Measurements from ENCODE around the gene FBXL17. TPM values are rescaled to one million over a fixed set of nuclear protein-coding genes. Genes with fewer than 3 reads are reported as not detected.

FBXL17 gene
- total RNA-seq, 1 donor from 2014 or later = 17.5 TPM

- H3K36me3 ChIP-seq = no peaks in the 10 kb centered on the region
- DNase-seq (no peak), ATAC-seq (no peak)
- H3K9me3 ChIP-seq = no peaks in the 10 kb centered on the region
- intact Hi-C loops (cut with DNase I) = no loop called here
- H3K27me3 ChIP-seq = no peaks in the 10 kb centered on the region
- no peak for TF ChIP-seq CTCF (IDR thresholded peaks at IDR 0.05)
- no peak overlapping the region for H3K27ac ChIP-seq
- H3K4me3 ChIP-seq = no peak overlapping the region
- no peaks in the 10 kb centered on the region for H3K4me1 ChIP-seq
Measured at GRCh38 chr5:108074626-108075025, 307.3 kb downstream of the FBXL17 start.

GRCh38 chr5:108064302-108064701, 317.6 kb downstream of the FBXL17 start:
- Histone ChIP-seq H3K36me3 (no peaks in the 10 kb centered on the region), H3K27ac (no peak overlapping the region), H3K4me3 (no peak overlapping the region), H3K27me3 (no peaks in the 10 kb centered on the region), H3K9me3 (no peaks in the 10 kb centered on the region), H3K4me1 (no peaks in the 10 kb centered on the region)
- no peak for ATAC-seq
- no peak for TF ChIP-seq CTCF (IDR thresholded peaks at IDR 0.05)
- intact Hi-C loops (cut with DNase I) = no loop called here
- DNase-seq = no peak

- no peaks in the 10 kb centered on the region for H3K4me1 ChIP-seq
- no peak overlapping the region for H3K27ac ChIP-seq
- no peaks in the 10 kb centered on the region for H3K36me3 ChIP-seq
- no peaks in the 10 kb centered on the region for H3K9me3 ChIP-seq
- no peak for TF ChIP-seq CTCF (IDR thresholded peaks at IDR 0.05)
- H3K4me3 ChIP-seq = no peak overlapping the region
- DNase-seq (no peak), ATAC-seq (no peak)
- H3K27me3 ChIP-seq = no peaks in the 10 kb centered on the region
- intact Hi-C loops (cut with DNase I) = no loop called here
Measured at GRCh38 chr5:108061941-108062340, 320.0 kb downstream of the FBXL17 start.

- Histone ChIP-seq H3K4me1 (no peaks in the 10 kb centered on the region), H3K36me3 (no peaks in the 10 kb centered on the region), H3K9me3 (no peaks in the 10 kb centered on the region), H3K27me3 (no peaks in the 10 kb centered on the region), H3K27ac (no peak overlapping the region), H3K4me3 (no peak overlapping the region)
- DNase-seq = no peak
- ATAC-seq = no peak
- TF ChIP-seq CTCF (IDR thresholded peaks at IDR 0.05) = no peak
- intact Hi-C loops (cut with DNase I) = no loop called here
Measured at GRCh38 chr5:108060340-108060739, 321.6 kb downstream of the FBXL17 start.

GRCh38 chr5:108059334-108059733, 322.6 kb downstream of the FBXL17 start:
- DNase-seq (no peak), ATAC-seq (no peak)
- TF ChIP-seq CTCF (IDR thresholded peaks at IDR 0.05) = no peak
- Histone ChIP-seq H3K36me3 (no peaks in the 10 kb centered on the region), H3K27ac (no peak overlapping the region), H3K4me3 (no peak overlapping the region), H3K9me3 (no peaks in the 10 kb centered on the region), H3K27me3 (no peaks in the 10 kb centered on the region), H3K4me1 (no peaks in the 10 kb centered on the region)
- intact Hi-C loops (cut with DNase I) = no loop called here

GRCh38 chr5:108054349-108054748, 327.5 kb downstream of the FBXL17 start:
- no peak for TF ChIP-seq CTCF (IDR thresholded peaks at IDR 0.05)
- ATAC-seq (no peak), DNase-seq (no peak)
- no peaks in the 10 kb centered on the region for H3K27me3 ChIP-seq
- H3K36me3 ChIP-seq = no peaks in the 10 kb centered on the region
- intact Hi-C loops (cut with DNase I) = no loop called here
- no peak overlapping the region for H3K4me3 ChIP-seq
- H3K27ac ChIP-seq = no peak overlapping the region
- H3K9me3 ChIP-seq = no peaks in the 10 kb centered on the region
- H3K4me1 ChIP-seq = no peaks in the 10 kb centered on the region

Data from upper lobe of right lung (tissue), 1 donor.